ENCODE results near the gene LGSN.
"Not testable (repeated sequence)": the region's sequence is repeated elsewhere in the genome, so short reads cannot be mapped to it uniquely, and the experiment has no call there.

The LGSN gene

GRCh38 chr6:63333440-63333839 is 13.7 kb upstream of the LGSN start:
- Mint-ChIP-seq H3K36me3 (ENCODE audit: insufficient read depth) (no peaks in the 10 kb centered on the region), H3K9me3 (peaks cover 4 to 7% of the 10 kb centered on the region in 2 donors), H3K27me3 (no peaks in the 10 kb centered on the region), H3K27ac (no peak overlapping the region), H3K4me3 (no peak overlapping the region), H3K4me1 (ENCODE audit: low read depth in 2 of 2) (no peaks in the 10 kb centered on the region)
- ATAC-seq (replicated peaks) (no peak), DNase-seq (no peak)

GRCh38 chr6:63326630-63327029 is 6.8 kb upstream of the LGSN start:
- not testable (repeated sequence) for DNase-seq; H3K4me3 Mint-ChIP-seq; H3K27ac Mint-ChIP-seq; H3K9me3 Mint-ChIP-seq; ATAC-seq (replicated peaks); H3K27me3 Mint-ChIP-seq; H3K4me1 Mint-ChIP-seq (ENCODE audit: low read depth in 2 of 2); H3K36me3 Mint-ChIP-seq (ENCODE audit: insufficient read depth)

- H3K4me1 Mint-ChIP-seq (ENCODE audit: low read depth in 2 of 2): no peaks in the 10 kb centered on the region
- H3K9me3 Mint-ChIP-seq: peaks cover 2 to 5% of the 10 kb centered on the region in 2 donors
- H3K36me3 Mint-ChIP-seq (ENCODE audit: insufficient read depth): no peaks in the 10 kb centered on the region
- no peak overlapping the region for H3K27ac Mint-ChIP-seq
- no peaks in the 10 kb centered on the region for H3K27me3 Mint-ChIP-seq
- no peak for DNase-seq
- ATAC-seq (replicated peaks): no peak
- no peak overlapping the region for H3K4me3 Mint-ChIP-seq
Measured at GRCh38 chr6:63322981-63323380, 3.2 kb upstream of the LGSN start.

- Mint-ChIP-seq H3K4me1 (ENCODE audit: low read depth in 2 of 2) (no peaks in the 10 kb centered on the region), H3K36me3 (ENCODE audit: insufficient read depth) (no peaks in the 10 kb centered on the region), H3K9me3 (no peaks in the 10 kb centered on the region), H3K4me3 (no peak overlapping the region), H3K27ac (no peak overlapping the region), H3K27me3 (no peaks in the 10 kb centered on the region)
- no peak for DNase-seq
- ATAC-seq (replicated peaks): no peak
Measured at GRCh38 chr6:63321821-63322220, 2.0 kb upstream of the LGSN start.

- Mint-ChIP-seq H3K9me3 (peaks cover 0 to 3% of the 10 kb centered on the region in 2 donors), H3K36me3 (ENCODE audit: insufficient read depth) (no peaks in the 10 kb centered on the region), H3K4me3 (no peak overlapping the region), H3K27me3 (no peaks in the 10 kb centered on the region), H3K27ac (no peak overlapping the region), H3K4me1 (ENCODE audit: low read depth in 2 of 2) (no peaks in the 10 kb centered on the region)
- DNase-seq: no peak
- ATAC-seq (replicated peaks): no peak
Measured at GRCh38 chr6:63317641-63318040, 2.1 kb downstream of the LGSN start.

- Mint-ChIP-seq H3K4me3 (no peak overlapping the region), H3K9me3 (peaks cover 0 to 5% of the 10 kb centered on the region in 2 donors), H3K4me1 (ENCODE audit: low read depth in 2 of 2) (no peaks in the 10 kb centered on the region), H3K27ac (no peak overlapping the region), H3K36me3 (ENCODE audit: insufficient read depth) (no peaks in the 10 kb centered on the region), H3K27me3 (no peaks in the 10 kb centered on the region)
- DNase-seq (no peak), ATAC-seq (replicated peaks) (no peak)
Measured at GRCh38 chr6:63316113-63316512, 3.7 kb downstream of the LGSN start.

GRCh38 chr6:63313111-63313510 is 6.7 kb downstream of the LGSN start:
- H3K4me1 Mint-ChIP-seq (ENCODE audit: low read depth in 2 of 2): no peaks in the 10 kb centered on the region
- H3K9me3 Mint-ChIP-seq: peaks cover 0 to 5% of the 10 kb centered on the region in 2 donors
- ATAC-seq (replicated peaks): no peak
- H3K36me3 Mint-ChIP-seq (ENCODE audit: insufficient read depth): no peaks in the 10 kb centered on the region
- no peak overlapping the region for H3K4me3 Mint-ChIP-seq
- no peaks in the 10 kb centered on the region for H3K27me3 Mint-ChIP-seq
- no peak overlapping the region for H3K27ac Mint-ChIP-seq
- no peak for DNase-seq

- H3K36me3 Mint-ChIP-seq (ENCODE audit: insufficient read depth): no peaks in the 10 kb centered on the region
- H3K4me3 Mint-ChIP-seq: no peak overlapping the region
- no peak overlapping the region for H3K27ac Mint-ChIP-seq
- ATAC-seq (replicated peaks): no peak
- no peaks in the 10 kb centered on the region for H3K27me3 Mint-ChIP-seq
- no peak for DNase-seq
- H3K4me1 Mint-ChIP-seq (ENCODE audit: low read depth in 2 of 2): no peaks in the 10 kb centered on the region
- H3K9me3 Mint-ChIP-seq: peaks cover 0 to 3% of the 10 kb centered on the region in 2 donors
Measured at GRCh38 chr6:63307581-63308246, 12.1 kb downstream of the LGSN start.

GRCh38 chr6:63306420-63306819 is 13.4 kb downstream of the LGSN start:
- ATAC-seq (replicated peaks) (no peak), DNase-seq (no peak)
- H3K27ac Mint-ChIP-seq: no peak overlapping the region
- H3K4me1 Mint-ChIP-seq (ENCODE audit: low read depth in 2 of 2): no peaks in the 10 kb centered on the region
- H3K9me3 Mint-ChIP-seq: no peaks in the 10 kb centered on the region
- H3K27me3 Mint-ChIP-seq: no peaks in the 10 kb centered on the region
- H3K36me3 Mint-ChIP-seq (ENCODE audit: insufficient read depth): no peaks in the 10 kb centered on the region
- H3K4me3 Mint-ChIP-seq: no peak overlapping the region

GRCh38 chr6:63305277-63305676 is 14.5 kb downstream of the LGSN start:
- Mint-ChIP-seq H3K27ac (no peak overlapping the region), H3K27me3 (no peaks in the 10 kb centered on the region), H3K36me3 (ENCODE audit: insufficient read depth) (no peaks in the 10 kb centered on the region), H3K9me3 (no peaks in the 10 kb centered on the region), H3K4me3 (no peak overlapping the region), H3K4me1 (ENCODE audit: low read depth in 2 of 2) (no peaks in the 10 kb centered on the region)
- no peak for DNase-seq
- no peak for ATAC-seq (replicated peaks)

GRCh38 chr6:63303476-63303875 is 16.3 kb downstream of the LGSN start:
- ATAC-seq (replicated peaks) (no peak), DNase-seq (no peak)
- no peak overlapping the region for H3K4me3 Mint-ChIP-seq
- H3K27me3 Mint-ChIP-seq: no peaks in the 10 kb centered on the region
- H3K9me3 Mint-ChIP-seq: no peaks in the 10 kb centered on the region
- no peaks in the 10 kb centered on the region for H3K36me3 Mint-ChIP-seq (ENCODE audit: insufficient read depth)
- no peaks in the 10 kb centered on the region for H3K4me1 Mint-ChIP-seq (ENCODE audit: low read depth in 2 of 2)
- no peak overlapping the region for H3K27ac Mint-ChIP-seq

GRCh38 chr6:63299667-63300066 is 20.1 kb downstream of the LGSN start:
- Mint-ChIP-seq H3K27ac (no peak overlapping the region), H3K27me3 (no peaks in the 10 kb centered on the region), H3K9me3 (no peaks in the 10 kb centered on the region), H3K36me3 (ENCODE audit: insufficient read depth) (no peaks in the 10 kb centered on the region), H3K4me3 (no peak overlapping the region), H3K4me1 (ENCODE audit: low read depth in 2 of 2) (no peaks in the 10 kb centered on the region)
- DNase-seq (no peak), ATAC-seq (replicated peaks) (no peak)

- ATAC-seq (replicated peaks): no peak
- no peaks in the 10 kb centered on the region for H3K36me3 Mint-ChIP-seq (ENCODE audit: insufficient read depth)
- H3K4me1 Mint-ChIP-seq (ENCODE audit: low read depth in 2 of 2): no peaks in the 10 kb centered on the region
Measured at GRCh38 chr6:63295553-63296194, 24.1 kb downstream of the LGSN start.

GRCh38 chr6:63290492-63291058 is 29.2 kb downstream of the LGSN start:
- H3K27ac Mint-ChIP-seq: no peak overlapping the region
- no peaks in the 10 kb centered on the region for H3K36me3 Mint-ChIP-seq (ENCODE audit: insufficient read depth)
- H3K27me3 Mint-ChIP-seq: no peaks in the 10 kb centered on the region
- ATAC-seq (replicated peaks): no peak
- no peak for DNase-seq
- H3K9me3 Mint-ChIP-seq: no peaks in the 10 kb centered on the region
- no peak overlapping the region for H3K4me3 Mint-ChIP-seq
- no peaks in the 10 kb centered on the region for H3K4me1 Mint-ChIP-seq (ENCODE audit: low read depth in 2 of 2)

More at GRCh38 chr6:63295553-63296194, 24.1 kb downstream of the LGSN start:
- Mint-ChIP-seq H3K4me3 (no peak overlapping the region), H3K27ac (no peak overlapping the region), H3K9me3 (no peaks in the 10 kb centered on the region), H3K27me3 (no peaks in the 10 kb centered on the region)
- DNase-seq: no peak
